Astrocyte (in vitro differentiated cells and primary cell): ENCODE results near the gene PSKH1. TPM values are rescaled to one million over a fixed set of nuclear protein-coding genes. Genes with fewer than 3 reads are reported as not detected.

Experiments used
- DNase-seq: peaks from one replicate; pipeline ENCODE4 v3.0.0-alpha.2; 2010; ENCODE audit warnings: low read depth
- FAIRE-seq: peaks from 2 replicates; lab custom pipeline; 2011; peaks lifted over from hg19 to GRCh38; lab: Jason Lieb, UNC
- H2AFZ ChIP-seq: 2 replicates; pipeline ENCODE4 v1.6.0; 2012; ENCODE audit warnings: low read depth, low read length, inconsistent platforms
- H3K27ac ChIP-seq: 2 replicates; pipeline ENCODE4 v1.5.1; 2011; ENCODE audit warnings: low read depth, low read length, inconsistent platforms
- H3K27me3 ChIP-seq: 2 replicates; pipeline ENCODE4 v1.6.0; 2011; ENCODE audit warnings: low read length, inconsistent platforms; ENCODE audit not compliant: insufficient read depth
- H3K36me3 ChIP-seq: 2 replicates; pipeline ENCODE4 v1.5.1; 2011; ENCODE audit warnings: low read length, inconsistent platforms; ENCODE audit not compliant: insufficient read depth
- H3K4me1 ChIP-seq: 2 replicates; pipeline ENCODE4 v1.5.1; 2011; ENCODE audit warnings: low read length, inconsistent platforms; ENCODE audit not compliant: insufficient read depth
- H3K4me2 ChIP-seq: 2 replicates; pipeline ENCODE4 v1.6.0; 2012; ENCODE audit warnings: low read length, inconsistent platforms
- H3K4me3 ChIP-seq: 2 replicates; pipeline ENCODE4 v1.5.1; 2011; ENCODE audit warnings: low read depth, mild to moderate bottlenecking, low read length, inconsistent platforms; ENCODE audit not compliant: insufficient read depth
- H3K79me2 ChIP-seq: 2 replicates; pipeline ENCODE4 v1.6.0; 2012; ENCODE audit warnings: mild to moderate bottlenecking, low read length, inconsistent platforms; ENCODE audit not compliant: insufficient read depth
- H3K9ac ChIP-seq: 2 replicates; pipeline ENCODE4 v1.6.0; 2012; ENCODE audit warnings: mild to moderate bottlenecking, low read length, inconsistent platforms
- H3K9me3 ChIP-seq: 2 replicates; pipeline ENCODE4 v1.5.1; 2012; ENCODE audit warnings: low read depth, mild to moderate bottlenecking, low read length, inconsistent platforms; ENCODE audit not compliant: insufficient read depth
- H4K20me1 ChIP-seq: 2 replicates; pipeline ENCODE4 v1.6.0; 2012; ENCODE audit warnings: low read length, inconsistent platforms; ENCODE audit not compliant: insufficient read depth
- H3K27ac Mint-ChIP-seq: one replicate; pipeline ENCODE4 v1.8.0; 2021; ENCODE audit warnings: mild to moderate bottlenecking, mixed read lengths; ENCODE audit not compliant: unreplicated experiment
- H3K27me3 Mint-ChIP-seq: one replicate; pipeline ENCODE4 v1.8.0; 2021; ENCODE audit warnings: low read depth, mixed read lengths; ENCODE audit not compliant: unreplicated experiment
- H3K36me3 Mint-ChIP-seq: one replicate; pipeline ENCODE4 v1.8.0; 2021; ENCODE audit warnings: low read depth, mixed read lengths; ENCODE audit not compliant: unreplicated experiment
- H3K4me1 Mint-ChIP-seq: one replicate; pipeline ENCODE4 v1.8.0; 2021; ENCODE audit warnings: low read depth, mixed read lengths; ENCODE audit not compliant: unreplicated experiment
- H3K4me3 Mint-ChIP-seq: one replicate; pipeline ENCODE4 v1.8.0; 2021; ENCODE audit warnings: mild to moderate bottlenecking, moderate library complexity, mixed read lengths; ENCODE audit not compliant: unreplicated experiment
- H3K9me3 Mint-ChIP-seq: one replicate; pipeline ENCODE4 v1.8.0; 2021; ENCODE audit warnings: mild to moderate bottlenecking, mixed read lengths; ENCODE audit not compliant: unreplicated experiment
- EZH2 ChIP-seq: IDR thresholded peaks from 2 replicates; pipeline ENCODE4 v1.6.1; 2012; ENCODE audit warnings: mild to moderate bottlenecking, low read length, inconsistent platforms; ENCODE audit not compliant: insufficient read depth
- total RNA-seq: library from RNA; stranded (reverse); gene quantifications from 2 replicates; pipeline ENCODE4 v1.2.1, GENCODE V29; 2021
- TF ChIP-seq, protein P1 (sequence below): IDR thresholded peaks from 2 replicates; pipeline ENCODE4 v1.5.1; 2011; ENCODE audit warnings: low read depth, mild to moderate bottlenecking, inconsistent platforms, low read length, moderate library complexity; ENCODE audit not compliant: insufficient read depth

Gene PSKH1
- total RNA-seq, 1 donor from 2014 or later = 27.3 TPM

DNA sequence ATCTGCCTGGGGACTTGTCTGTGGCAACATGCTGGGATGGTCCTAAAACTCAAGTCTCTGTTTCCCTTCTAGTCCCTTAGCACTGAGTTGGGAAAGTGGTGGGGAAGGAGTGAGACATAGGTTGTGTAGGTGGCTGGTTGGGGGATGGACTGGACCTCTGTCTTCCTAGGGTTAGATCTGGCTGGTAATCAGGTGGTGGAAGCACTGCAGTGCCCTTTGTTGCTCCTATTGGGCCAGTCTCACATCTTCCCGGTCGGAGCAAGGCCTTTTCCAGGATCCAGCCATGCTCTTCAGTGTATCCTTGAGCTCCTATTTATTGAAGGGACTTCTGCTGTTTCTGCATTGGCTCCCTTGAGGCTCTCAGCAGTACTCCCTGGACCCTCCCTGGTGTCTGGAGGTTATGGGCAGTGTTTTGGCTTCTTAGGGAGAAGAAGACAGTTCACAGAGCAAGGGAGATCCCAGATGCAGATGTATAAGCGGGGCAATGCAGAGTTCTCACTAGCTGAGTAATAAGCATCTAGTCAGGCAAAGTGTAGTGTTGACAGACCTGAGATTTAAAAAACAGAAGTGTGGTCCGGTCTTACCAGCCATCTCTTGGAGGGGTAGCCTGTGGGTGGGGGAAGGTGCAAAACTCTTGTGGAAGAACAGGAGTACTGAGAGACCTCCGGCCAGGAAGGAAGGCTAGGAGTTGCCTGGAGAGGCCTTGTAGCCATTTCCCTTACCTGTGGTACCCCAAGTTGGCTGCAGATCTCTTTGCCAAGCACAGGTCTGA lies 47.6 kb upstream of the PSKH1 start:
- Histone ChIP-seq H3K4me1 (peaks cover 45% of the 10 kb centered on the region), H3K27ac (no peak overlapping the region), H3K79me2 (peaks cover 79% of the 10 kb centered on the region), H3K9ac (peak overlapping the region; percentile 99), H2AFZ (no peak overlapping the region), H3K27me3 (no peaks in the 10 kb centered on the region), H3K4me2 (peak overlapping the region; percentile 96), H4K20me1 (peaks cover 41% of the 10 kb centered on the region), H3K36me3 (peaks cover 3% of the 10 kb centered on the region), H3K4me3 (peak overlapping the region; percentile 90), H3K9me3 (no peaks in the 10 kb centered on the region)
- Mint-ChIP-seq H3K27ac (peak overlapping the region; percentile 97), H3K36me3 (peaks cover 6% of the 10 kb centered on the region), H3K27me3 (no peaks in the 10 kb centered on the region), H3K4me3 (peak overlapping the region; percentile 92), H3K4me1 (peaks cover 30% of the 10 kb centered on the region), H3K9me3 (no peaks in the 10 kb centered on the region)
- no peak for DNase-seq
- no peak for FAIRE-seq
- no peak for TF ChIP-seq EZH2
- TF ChIP-seq, protein P1, sequence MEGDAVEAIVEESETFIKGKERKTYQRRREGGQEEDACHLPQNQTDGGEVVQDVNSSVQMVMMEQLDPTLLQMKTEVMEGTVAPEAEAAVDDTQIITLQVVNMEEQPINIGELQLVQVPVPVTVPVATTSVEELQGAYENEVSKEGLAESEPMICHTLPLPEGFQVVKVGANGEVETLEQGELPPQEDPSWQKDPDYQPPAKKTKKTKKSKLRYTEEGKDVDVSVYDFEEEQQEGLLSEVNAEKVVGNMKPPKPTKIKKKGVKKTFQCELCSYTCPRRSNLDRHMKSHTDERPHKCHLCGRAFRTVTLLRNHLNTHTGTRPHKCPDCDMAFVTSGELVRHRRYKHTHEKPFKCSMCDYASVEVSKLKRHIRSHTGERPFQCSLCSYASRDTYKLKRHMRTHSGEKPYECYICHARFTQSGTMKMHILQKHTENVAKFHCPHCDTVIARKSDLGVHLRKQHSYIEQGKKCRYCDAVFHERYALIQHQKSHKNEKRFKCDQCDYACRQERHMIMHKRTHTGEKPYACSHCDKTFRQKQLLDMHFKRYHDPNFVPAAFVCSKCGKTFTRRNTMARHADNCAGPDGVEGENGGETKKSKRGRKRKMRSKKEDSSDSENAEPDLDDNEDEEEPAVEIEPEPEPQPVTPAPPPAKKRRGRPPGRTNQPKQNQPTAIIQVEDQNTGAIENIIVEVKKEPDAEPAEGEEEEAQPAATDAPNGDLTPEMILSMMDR = no peak

DNA sequence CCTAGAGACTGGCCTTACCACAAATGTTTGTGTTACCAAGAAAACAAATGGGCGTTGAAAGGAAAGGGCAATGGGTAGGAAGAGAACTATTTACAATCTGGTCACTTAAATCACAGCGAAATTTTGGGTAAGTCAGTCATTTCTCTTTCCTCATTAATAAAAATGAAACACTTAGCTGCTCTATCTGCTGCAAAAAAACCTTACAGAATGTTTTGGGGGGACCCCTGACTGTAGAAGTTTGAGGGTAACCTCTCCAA lies 47.1 kb upstream of the PSKH1 start:
- Histone ChIP-seq H3K9ac (peak overlapping the region; percentile 99), H4K20me1 (peaks cover 45% of the 10 kb centered on the region), H3K27me3 (no peaks in the 10 kb centered on the region), H3K4me2 (peak overlapping the region; percentile 96), H3K9me3 (no peaks in the 10 kb centered on the region), H2AFZ (peak overlapping the region; percentile 97), H3K36me3 (peaks cover 3% of the 10 kb centered on the region), H3K4me3 (peak overlapping the region; percentile 90), H3K4me1 (peaks cover 45% of the 10 kb centered on the region), H3K27ac (peak overlapping the region; percentile 92), H3K79me2 (peaks cover 84% of the 10 kb centered on the region)
- Mint-ChIP-seq H3K9me3 (no peaks in the 10 kb centered on the region), H3K4me3 (peak overlapping the region; percentile 92), H3K4me1 (peaks cover 30% of the 10 kb centered on the region), H3K36me3 (peaks cover 6% of the 10 kb centered on the region), H3K27me3 (no peaks in the 10 kb centered on the region), H3K27ac (peak overlapping the region; percentile 97)
- FAIRE-seq (no peak), DNase-seq (no peak)
- TF ChIP-seq, protein P1 = no peak
- TF ChIP-seq EZH2 = no peak
